SKM-1 treated with dmso at 0.1 percent for 144 hours (cell line): ENCODE measurements around the gene ISM1.

Source experiments
- DNase-seq: peaks from one replicate; lab custom pipeline; 2025; ENCODE audit not compliant: unreplicated experiment; lab: John Stamatoyannopoulos, UW

Gene ISM1

DNA sequence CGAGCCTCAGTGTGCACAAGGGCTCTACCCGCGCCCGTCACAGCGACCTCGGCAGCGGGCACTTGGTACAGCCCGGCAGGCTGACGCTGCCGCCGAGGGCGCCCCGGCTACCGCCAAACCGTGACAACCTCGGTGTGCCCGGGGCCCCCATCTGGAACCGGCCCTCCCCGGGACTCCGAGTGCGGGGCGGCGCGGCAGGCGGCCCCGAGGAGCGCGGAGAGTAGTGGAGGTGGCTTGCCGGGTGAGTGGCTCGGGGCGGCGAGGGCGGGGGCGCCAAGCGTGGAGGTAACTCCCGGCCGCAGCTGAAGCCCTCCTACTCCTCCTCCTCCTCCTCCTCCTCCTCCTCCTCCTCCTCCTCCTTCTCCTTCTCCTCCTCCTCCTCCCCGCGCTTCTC is at the start of gene ISM1:
Gene ISM1 (plus strand): TSS at position 371 of the 394 bp plus-strand sequence. CDS start 503 bp downstream, outside the sequence.
- no peak for DNase-seq

DNA sequence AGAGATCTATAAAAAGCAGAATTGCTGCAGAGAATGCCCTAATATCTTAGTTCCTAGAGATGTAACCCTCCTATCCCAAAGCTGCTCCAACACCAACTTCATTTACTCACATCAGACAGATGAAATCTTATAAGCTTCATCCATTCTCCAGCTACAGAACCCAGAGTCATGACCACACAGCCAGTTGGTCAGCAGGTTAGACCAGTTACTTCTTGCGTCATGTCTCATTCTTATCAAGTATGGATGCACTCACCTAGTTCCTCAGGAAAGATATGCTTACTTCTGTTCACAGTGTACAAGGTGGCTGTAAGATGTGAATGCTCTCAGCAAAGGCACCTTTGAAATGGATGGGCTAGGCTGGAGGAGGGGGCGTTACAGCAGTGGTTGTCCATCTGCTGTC is 47.9 kb upstream of the ISM1 start:
- DNase-seq = no peak

DNA sequence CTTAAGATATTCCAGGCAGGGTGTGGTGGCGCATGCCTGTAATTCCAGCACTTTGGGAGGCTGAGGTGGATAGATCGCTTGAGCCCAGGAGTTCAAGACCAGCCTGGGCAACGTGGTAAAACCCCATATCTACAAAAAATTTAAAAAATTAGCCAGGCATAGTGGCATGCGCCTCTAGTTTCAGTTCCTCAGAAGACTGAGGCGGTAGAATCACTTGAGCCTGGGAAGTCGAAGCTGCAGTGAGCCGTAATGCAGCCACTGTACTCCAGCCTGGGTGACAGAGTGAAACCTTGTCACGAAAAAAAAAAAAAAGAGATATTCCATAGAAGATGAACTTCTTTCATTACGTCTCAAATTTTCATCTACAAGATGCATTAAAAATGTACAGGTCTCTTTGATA is 46.7 kb upstream of the ISM1 start:
- DNase-seq = no peak

DNA sequence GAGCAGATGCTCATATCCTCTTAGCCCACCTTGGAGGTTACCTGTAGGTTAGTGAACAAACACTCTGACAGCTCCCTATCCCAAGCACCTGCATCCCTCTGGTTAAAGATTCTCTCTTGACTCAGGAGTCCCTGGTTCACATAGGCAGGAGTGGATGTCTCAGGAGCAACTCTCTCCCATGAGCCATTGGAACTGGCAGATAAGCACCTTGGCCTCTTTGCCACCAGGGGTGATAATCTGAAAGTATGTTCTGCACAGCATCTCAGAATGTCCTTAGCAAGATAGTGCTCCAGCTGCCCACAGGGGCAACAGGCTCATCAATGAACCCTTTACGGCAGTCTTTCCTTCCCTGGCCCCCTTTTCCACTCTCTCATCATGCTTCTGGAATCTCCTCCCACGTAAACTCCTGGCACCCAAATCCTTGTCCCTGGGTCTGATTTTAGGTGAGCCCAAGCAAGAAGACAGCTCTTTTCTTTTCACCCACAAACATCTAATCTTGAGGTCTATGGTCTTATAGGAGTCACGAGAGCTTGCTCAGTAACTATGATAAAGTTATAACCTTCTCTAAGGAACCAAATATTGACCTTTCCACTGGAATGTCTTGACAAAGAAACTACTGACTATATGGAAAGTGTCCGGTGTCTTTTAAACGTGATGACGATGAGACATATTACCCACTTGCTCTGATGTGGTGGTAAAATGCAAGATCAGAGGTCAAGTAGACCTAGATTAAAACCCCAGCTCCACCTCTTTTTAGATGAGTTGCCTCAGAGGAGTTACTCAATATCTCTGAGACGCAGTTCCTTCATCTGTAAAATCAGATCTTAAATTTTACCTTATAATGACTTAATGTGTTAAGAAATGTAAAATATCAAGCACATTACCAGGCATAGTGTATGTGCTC is 39.8 kb upstream of the ISM1 start:
- DNase-seq = no peak

DNA sequence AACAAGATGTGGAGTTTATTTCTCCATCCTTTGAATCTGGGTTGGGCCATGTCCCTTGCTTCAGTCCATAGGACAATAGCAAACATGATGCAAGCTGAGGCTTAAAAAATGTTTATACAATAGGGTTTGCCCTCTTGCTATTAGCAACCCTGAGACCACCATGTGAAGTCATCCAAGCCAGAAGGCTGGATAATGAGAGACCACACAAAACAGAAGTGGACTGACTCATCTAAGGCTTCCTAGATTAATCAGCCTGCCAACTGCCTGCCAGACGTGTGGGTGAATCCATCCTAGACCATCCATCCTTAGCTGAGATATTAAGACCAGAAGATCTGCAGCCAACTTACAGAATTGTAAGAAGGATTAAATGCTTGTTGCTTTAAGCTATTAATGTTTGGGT is 38.1 kb upstream of the ISM1 start:
- no peak for DNase-seq

DNA sequence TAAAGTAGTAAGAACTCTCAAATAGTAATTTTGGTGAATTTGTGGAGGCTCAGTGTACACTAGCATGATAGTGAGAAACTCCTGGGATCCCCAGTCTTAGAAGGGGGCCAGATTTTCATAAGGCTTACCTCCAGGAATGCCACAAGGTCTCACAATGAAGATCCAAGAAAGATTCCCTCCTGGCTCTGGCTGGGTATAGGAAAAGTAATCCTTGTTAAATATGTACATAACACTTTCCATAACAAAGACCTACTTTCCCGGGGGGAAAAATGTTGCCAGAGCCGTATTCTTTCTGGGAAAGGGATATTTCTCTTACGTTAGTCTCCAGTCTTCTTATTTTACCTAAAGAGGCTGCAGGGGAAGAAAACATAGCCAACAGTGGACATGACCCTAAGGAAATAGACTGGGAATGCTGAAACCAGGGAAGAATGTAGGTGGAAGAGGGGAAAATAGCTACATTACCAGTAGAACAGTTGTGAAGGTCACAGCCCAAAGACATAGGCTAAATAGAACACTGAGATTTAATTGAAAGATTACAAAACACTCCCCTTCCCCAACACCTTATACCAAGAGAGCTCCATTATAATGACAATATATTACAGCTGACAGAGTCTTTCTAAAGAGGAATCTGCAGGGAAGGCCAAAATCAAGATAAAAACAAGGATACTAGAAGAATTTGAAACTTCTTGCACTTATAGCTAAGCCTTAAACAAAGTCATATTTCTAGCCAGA is 34.9 kb upstream of the ISM1 start:
- DNase-seq = no peak

DNA sequence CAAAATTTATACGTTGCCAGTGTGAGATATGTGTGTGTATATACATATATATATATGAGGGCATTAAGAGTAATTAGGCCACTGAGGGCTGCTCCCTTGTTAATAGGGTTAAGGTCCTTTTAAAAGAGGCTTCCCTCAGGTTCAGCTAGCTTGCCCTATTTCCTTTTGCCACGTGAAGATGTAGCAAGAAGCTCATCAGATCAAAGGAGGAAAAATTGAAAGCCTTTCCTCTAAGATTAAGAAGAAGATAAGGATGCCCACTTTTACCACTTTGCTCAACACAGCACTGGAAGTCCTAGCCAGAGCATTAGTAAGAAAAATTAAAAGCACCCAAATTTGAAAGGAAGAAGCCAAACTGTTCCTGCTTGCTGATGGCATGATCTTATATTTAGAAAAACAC is 33.2 kb upstream of the ISM1 start:
- no peak for DNase-seq

DNA sequence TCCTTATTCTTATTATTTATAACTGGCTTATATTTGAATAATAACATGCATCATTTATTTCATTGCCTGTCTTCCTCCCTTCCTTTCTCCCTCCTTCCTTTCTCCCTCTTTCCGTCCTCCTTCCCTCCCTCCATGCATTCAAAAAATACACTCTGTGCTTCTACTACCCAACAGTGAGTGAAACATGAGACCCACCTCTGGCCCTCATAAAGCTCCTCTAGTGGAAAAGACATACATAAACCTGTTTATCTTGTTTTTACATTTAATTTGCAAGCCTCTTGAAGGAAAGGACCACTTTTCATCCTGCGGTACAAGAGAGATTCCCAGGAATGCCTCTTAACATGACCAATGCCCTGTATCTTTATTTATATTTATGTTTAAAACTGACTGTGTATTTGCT is 21.8 kb upstream of the ISM1 start:
- DNase-seq = no peak

DNA sequence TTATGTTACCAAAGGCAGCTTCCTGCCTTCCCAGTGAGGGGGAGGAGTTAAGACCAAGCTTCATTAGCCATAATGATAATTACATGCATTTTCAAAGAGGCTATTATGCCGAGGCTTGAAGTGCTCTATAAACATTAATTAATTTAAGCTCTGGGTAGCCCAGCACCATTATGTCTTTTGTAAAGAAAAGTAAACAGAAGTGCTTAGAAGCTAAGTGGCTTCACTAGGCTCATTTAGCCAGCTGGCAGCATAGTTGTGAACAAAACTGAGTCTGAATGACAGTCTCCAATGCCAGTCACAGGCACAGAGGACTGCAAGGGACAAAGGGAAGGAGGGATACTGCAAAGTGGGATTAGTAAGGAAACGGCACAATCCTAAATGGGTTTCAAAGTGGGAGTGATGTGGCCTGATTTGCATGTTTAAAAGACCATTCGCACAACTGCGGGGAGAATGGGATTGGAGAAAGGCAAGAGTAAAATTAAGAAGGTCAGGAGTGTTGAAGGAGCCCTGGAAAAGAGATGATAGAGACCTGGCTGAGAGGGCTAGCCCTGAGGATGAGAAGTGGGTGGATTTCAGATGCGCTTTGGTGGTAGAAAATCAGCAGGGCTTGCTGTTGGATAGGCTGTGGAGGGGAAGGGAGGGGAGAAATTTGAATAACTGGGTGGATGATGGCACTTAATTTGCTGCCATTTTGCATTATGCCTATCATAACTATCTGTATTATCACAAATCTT is 20.1 kb upstream of the ISM1 start:
- no peak for DNase-seq

DNA sequence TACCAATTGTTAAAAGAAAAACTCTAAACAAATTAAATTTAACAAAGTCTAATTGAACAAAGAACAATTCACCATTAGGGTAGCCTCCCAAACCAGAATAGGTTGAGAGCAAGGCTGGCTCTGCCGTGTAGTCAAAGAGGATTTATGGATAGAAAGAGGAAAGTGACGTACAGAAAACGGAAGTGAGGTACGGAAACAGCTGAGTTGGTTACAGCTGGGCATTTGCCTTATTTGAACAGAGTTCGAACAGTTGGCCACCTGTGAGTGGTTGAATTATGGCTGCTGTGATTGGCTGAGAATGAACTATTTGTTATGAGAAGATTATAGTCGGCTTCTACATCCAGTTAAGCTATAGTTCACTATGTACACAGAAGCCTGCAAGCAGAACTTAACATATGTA is 18.5 kb upstream of the ISM1 start:
- no peak for DNase-seq

DNA sequence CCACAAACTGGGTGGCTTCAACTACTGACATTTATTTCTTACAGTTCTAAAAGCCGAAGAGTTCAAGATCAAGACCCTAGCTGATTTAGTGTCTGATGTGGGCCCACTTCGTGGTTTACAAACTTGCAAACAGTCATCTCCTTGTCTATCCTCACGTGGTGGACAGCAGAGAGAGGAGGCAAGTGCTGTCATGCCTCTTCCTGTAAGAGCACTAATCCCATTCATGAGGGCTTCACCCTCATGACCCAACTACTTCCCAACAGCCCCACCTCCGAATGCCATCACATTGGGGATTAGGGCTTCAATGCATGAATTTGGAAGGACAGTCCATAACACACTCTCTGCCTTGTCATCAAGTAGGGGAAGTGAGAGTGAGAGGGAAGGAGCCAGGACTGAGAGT is 15.6 kb upstream of the ISM1 start:
- no peak for DNase-seq

DNA sequence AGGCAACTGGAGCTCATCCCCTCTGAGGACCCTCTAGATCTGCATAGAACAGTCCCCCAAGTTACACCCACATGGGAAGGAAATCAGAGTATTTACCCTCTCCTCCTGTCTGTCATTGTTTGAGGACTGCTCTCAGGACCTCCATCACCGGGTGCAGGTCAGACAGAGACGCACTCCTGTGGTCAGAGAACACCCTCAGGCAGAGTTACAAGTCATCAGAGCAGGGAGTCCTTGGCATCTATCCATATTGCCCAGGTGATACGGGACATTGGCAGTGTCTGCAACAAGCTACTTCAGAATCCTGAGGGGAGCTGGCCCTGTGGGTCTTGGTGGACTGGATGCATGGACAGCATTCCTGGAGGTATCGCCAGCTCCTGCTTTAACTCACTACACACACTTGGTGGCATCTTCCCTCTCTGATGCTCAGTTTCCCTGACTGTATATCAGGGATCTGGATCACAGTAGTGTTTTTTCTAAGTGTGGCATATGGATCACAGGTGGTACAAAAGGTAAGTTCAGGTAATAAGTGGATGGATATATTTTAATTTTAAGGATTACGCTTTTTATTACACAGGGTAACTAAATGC is 15.1 kb upstream of the ISM1 start:
- DNase-seq = no peak

DNA sequence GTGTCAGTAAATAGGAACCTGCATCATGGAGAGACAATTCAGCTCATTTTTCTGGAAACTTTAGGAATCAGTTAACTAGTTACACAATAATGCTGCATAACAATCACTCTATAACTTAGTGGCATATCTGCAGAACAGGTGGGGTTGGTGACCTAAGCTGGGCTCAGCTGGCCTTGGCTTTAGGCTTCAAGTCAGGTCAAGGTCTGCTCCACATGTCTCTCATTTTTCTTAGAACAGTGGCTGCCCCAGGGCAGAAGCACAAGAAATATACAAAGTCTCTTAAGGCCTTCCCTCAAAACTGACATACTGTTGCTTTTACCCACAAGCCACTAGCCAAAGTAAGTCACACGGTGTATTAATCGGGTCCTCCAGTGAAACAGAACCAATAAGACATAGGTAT is 14.1 kb upstream of the ISM1 start:
- DNase-seq = no peak

DNA sequence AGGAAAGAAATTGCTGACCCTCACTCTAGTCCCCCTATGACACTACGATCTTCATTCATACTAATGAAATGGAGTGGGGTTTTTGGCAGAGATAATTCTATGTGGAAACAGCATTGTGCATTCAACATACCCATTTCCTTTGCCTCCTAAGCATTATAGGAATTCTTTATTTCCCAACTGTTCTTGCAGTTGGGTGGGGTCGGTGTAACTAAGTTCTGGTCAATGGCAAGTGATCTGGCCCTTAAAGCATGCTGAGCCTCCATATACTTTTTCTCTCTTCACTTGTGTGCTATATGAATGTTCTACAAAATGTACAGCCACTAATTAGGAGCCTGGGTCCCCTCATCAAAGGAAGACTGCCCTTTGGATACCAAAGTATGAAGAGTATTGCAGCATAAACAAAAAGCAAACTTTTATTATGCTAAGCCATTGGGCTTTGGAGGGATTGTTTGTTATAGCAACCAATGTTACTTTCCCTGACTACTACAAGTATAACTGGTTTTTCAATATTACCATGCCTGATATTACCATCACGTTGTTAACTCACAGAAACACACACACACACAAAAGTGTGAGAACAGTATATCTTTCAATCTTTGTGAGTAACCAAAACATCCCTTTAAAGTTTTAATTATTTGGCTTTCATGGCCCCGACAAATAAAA is 9.0 kb upstream of the ISM1 start:
- no peak for DNase-seq

DNA sequence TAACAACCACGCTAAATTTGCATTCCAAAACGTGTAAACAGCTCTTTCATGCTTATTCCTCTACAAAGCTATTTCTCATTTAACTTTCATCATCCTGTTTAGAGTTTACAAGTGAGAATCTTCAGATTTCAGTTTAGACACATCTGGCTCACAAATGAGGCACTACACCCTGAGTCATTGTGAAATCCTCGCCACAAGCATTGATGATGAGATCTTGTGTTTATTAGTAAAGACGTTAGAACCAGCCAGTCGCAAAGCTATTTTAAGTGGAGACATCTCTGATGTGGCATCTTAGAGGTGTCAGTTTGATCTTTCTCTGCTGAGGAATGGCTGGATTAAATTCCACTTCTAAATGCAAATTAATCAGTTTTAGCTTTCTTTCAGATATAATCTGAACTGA is 8.3 kb upstream of the ISM1 start:
- DNase-seq = no peak

DNA sequence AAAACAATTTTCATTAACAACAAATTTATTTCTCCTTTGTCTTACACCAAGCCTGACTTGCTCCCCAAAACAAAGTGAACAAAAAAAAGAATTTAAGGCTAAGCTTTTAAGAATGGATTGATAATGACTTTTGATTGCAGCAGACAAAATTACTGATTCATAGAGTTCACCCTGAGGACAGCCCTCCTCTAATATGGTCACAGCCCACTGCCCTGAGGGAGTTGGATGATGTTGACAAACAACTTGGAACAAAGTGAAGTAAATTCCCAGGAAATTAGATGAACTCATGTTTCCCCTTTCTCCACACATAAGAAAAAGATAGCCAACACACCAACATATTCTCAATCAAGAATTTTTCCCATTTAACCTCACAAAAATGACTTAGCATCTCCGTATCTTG is 7.7 kb upstream of the ISM1 start:
- DNase-seq = no peak

DNA sequence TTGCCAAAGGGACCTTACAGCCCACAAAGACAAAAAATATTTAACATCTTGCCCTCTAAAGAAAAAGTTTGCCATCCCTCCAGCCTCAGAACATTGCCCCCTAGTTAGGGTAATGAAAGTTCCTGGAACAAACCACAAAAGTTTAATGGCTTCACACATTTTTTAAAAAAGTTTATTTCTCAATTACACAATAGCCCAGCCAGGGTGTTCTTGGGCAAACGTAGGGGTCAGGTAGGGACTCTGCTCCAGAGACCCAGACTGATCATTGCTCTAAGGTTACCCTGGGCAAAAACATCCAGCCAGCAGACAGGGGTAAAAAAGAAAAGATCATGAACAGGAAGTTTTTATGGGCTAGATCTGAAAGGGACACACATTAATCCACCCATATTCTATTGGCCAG is 4.5 kb upstream of the ISM1 start:
- DNase-seq = no peak

DNA sequence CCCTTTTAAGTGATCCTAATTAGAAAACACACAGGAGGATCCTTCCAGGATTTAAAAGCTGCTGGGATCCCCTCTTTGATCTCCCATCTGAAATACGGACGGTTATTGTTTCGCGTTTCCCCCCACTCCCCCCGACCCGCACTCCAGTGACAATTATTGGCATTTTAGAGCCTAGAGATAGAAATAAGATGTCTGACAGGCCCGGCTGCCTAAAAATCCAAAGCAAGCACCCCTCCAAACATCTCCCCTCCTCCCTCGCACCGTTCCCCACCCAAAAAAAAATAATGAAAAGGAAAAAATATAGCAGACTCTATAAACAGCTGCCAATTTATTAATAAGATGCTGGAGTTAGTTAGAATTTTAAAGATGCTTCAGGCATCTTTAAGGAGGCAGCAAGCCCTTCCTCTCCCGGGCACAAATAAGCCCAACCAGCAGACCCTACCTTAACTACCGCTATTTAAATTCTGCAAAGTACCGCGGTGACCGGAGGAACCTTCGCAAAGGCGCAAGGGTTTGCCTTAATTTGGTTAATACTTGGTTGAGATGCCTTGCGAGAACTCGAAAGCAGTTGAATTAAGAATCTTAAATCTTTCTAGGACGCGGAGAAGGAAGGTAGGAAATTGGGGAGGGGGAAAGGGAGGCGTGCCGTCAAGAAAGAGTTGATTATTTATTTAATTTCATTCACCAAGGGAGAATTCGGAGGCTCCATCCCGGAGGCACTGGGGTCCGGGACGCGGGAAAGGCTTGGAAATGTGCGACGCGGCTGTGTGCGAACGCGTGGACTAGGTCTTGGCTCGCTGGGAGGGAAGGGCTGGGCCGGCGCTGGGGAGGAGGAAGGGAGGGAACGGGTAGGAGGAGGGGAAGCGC is 1.5 kb upstream of the ISM1 start:
- no peak for DNase-seq

DNA sequence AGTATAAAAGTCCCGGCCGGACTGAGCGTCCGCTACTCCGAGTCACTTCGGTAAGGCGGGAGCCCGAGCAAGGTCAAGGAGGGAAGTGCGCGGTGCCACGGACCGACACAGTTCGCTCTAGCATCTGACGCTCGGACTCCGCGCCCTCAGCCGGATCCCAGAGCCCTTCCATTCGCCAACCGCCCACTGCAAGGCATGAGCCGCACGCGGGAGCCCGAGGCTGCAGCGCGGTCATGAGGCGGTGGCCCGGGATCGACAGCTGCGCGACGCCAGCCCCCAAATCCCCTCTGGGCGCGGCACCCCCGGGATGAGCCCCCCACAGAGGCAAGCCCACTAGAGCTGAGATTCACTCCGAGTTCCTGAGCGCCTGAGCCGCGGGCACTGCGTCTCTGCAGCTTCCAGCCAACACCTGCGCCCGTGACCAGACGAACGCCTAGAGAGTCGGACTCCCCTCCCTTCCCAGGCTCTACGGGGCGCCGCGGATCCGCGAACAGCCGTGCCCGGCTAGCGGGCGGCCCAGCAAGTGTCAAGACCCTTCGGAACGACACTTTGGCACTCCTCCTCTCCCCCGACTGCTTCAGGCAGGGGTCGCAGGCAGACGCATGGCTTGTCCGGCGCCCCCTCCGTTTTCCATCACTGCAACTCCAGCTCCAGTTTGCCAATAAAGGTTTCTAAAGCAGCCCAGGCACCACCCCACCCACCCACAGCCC is 725 bp upstream of the ISM1 start:
- DNase-seq = no peak
